Neuronal stem cell (in vitro differentiated cells): ENCODE data around the gene COL4A4.
A peak's percentile ranks its signal among the peaks of the same experiment; 100 is the strongest.

Experiments used
- DNase-seq: peaks from one replicate; pipeline ENCODE4 v3.0.0-alpha.2; 2013; ENCODE audit warnings: low spot score
- H2AFZ ChIP-seq: one replicate; pipeline ENCODE4 v1.6.1; 2013; ENCODE audit warnings: mild to moderate bottlenecking, low read length, inconsistent platforms
- H2AK5ac ChIP-seq: 2 replicates; pipeline ENCODE4 v1.6.1; 2013; ENCODE audit warnings: low read depth, mild to moderate bottlenecking, inconsistent platforms, low read length, moderate library complexity, mixed read lengths
- H2BK120ac ChIP-seq: 2 replicates; pipeline ENCODE4 v1.6.1; 2013; ENCODE audit warnings: low read depth, mild to moderate bottlenecking, inconsistent platforms, low read length, moderate library complexity, mixed read lengths
- H2BK12ac ChIP-seq: one replicate; pipeline ENCODE4 v1.6.1; 2013; ENCODE audit warnings: low read length, inconsistent platforms
- H2BK15ac ChIP-seq: 2 replicates; pipeline ENCODE4 v1.6.1; 2013; ENCODE audit warnings: mild to moderate bottlenecking, low read length, inconsistent platforms, mixed read lengths
- H2BK5ac ChIP-seq: one replicate; pipeline ENCODE4 v1.6.1; 2013; ENCODE audit warnings: inconsistent platforms, mild to moderate bottlenecking, low read length, moderate library complexity
- H3K14ac ChIP-seq: one replicate; pipeline ENCODE4 v1.6.1; 2013; ENCODE audit warnings: low read length, inconsistent platforms
- H3K18ac ChIP-seq: 2 replicates; pipeline ENCODE4 v1.6.1; 2013; ENCODE audit warnings: low read length, inconsistent platforms
- H3K23ac ChIP-seq: 2 replicates; pipeline ENCODE4 v1.6.1; 2013; ENCODE audit warnings: low read depth, mild to moderate bottlenecking, mixed read lengths, low read length, inconsistent platforms; ENCODE audit not compliant: poor library complexity
- H3K27ac ChIP-seq: replicated peaks from 3 replicates; pipeline ENCODE4 v1.5.1; 2013; ENCODE audit warnings: low read length, inconsistent platforms
- H3K27me3 ChIP-seq, 3 experiments: 2 replicates each; pipeline ENCODE4 v1.6.1; 2013; ENCODE audit warnings: low read length in 3 of 3, mild to moderate bottlenecking in 2 of 3, inconsistent platforms in 1 of 3, low read depth in 1 of 3, mixed read lengths in 1 of 3, moderate library complexity in 1 of 3; ENCODE audit not compliant: control insufficient read depth in 3 of 3, insufficient read depth in 3 of 3
- H3K36me3 ChIP-seq, 2 donors: replicated peaks in 1 of 2; 2 replicates each; pipeline ENCODE4 v1.6.1; 2013; ENCODE audit warnings: low read length in 2 of 2; ENCODE audit not compliant: control insufficient read depth in 2 of 2, insufficient read depth in 2 of 2
- H3K4ac ChIP-seq: 2 replicates; pipeline ENCODE4 v1.6.1; 2013; ENCODE audit warnings: inconsistent platforms, mild to moderate bottlenecking, low read length, moderate library complexity
- H3K4me1 ChIP-seq, 2 donors: 1 replicate in 1 of 2; 2 replicates in 1 of 2; pipeline ENCODE4 v1.6.1; 2013; ENCODE audit warnings: low read length in 2 of 2, low read depth in 1 of 2; ENCODE audit not compliant: control insufficient read depth in 2 of 2, insufficient read depth in 1 of 2
- H3K4me2 ChIP-seq: one replicate; pipeline ENCODE4 v1.6.1; 2013; ENCODE audit warnings: mild to moderate bottlenecking, low read length, inconsistent platforms; ENCODE audit not compliant: insufficient read depth, poor library complexity, severe bottlenecking
- H3K4me3 ChIP-seq, 2 donors: 2 replicates each; pipeline ENCODE4 v1.5.1; 2013; ENCODE audit warnings: low read length in 2 of 2, mild to moderate bottlenecking in 2 of 2, inconsistent platforms in 1 of 2, moderate library complexity in 1 of 2
- H3K79me1 ChIP-seq: one replicate; pipeline ENCODE4 v1.6.1; 2013; ENCODE audit warnings: low read depth, mild to moderate bottlenecking, inconsistent platforms, low read length, moderate library complexity
- H3K9ac ChIP-seq: one replicate; pipeline ENCODE4 v1.6.1; 2013; ENCODE audit warnings: mild to moderate bottlenecking, low read depth, low read length, inconsistent platforms; ENCODE audit not compliant: poor library complexity
- H3K9me3 ChIP-seq, 2 donors: replicated peaks in 1 of 2; 2 replicates each; pipeline versions ENCODE3 to v1.6.1; 2013; ENCODE audit warnings: low read length in 2 of 2, mild to moderate bottlenecking in 2 of 2, inconsistent platforms in 1 of 2, low read depth in 1 of 2, mixed read lengths in 1 of 2, moderate library complexity in 1 of 2; ENCODE audit not compliant: control insufficient read depth in 2 of 2, insufficient read depth in 1 of 2
- H4K8ac ChIP-seq: one replicate; pipeline ENCODE4 v1.6.1; 2013; ENCODE audit warnings: low read depth, mild to moderate bottlenecking, inconsistent platforms, low read length, moderate library complexity
- H4K91ac ChIP-seq: one replicate; pipeline ENCODE4 v1.6.1; 2013; ENCODE audit warnings: low read length, low read depth, mild to moderate bottlenecking, inconsistent platforms; ENCODE audit not compliant: poor library complexity
- WGBS, 2 donors: extraction: QIAGEN DNeasy Blood & Tissue Kit; methylation state at CpG; one replicate each; pipeline ENCODE4 v1.1.7; 2013; ENCODE audit warnings: missing lambda C conversion rate in 2 of 2, mixed read lengths in 1 of 2; ENCODE audit not compliant: insufficient read length in 2 of 2, insufficient replicate concordance in 1 of 2; ENCODE audit errors: extremely low coverage in 2 of 2; 5-methylcytosine and 5-hydroxymethylcytosine counted together

The COL4A4 gene

DNA sequence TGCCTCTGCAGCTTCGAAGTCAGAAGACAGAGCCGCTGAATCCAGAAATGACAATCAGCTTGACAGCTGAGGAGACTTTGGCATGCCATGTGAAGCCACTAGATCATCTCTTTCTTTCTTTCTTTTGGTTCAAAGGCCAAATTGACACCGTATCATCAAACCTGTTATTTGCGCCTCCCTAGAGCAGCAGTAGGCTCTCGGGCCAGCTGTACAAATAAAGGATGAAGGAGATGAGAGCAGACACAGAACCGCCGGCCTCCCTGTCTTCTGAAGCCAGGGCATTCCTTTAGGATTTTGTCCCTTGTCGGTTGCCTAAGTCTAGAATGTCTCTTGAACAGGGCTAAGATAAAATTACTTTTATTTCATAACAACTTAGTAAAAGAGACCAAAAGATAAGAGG is 36.8 kb downstream of the COL4A4 start:
- no peak overlapping the region for H2BK5ac ChIP-seq
- H3K23ac ChIP-seq, result no peak overlapping the region
- no CpG with 5 or more reads among the region's 8 CpGs for WGBS, 2 donors

DNA sequence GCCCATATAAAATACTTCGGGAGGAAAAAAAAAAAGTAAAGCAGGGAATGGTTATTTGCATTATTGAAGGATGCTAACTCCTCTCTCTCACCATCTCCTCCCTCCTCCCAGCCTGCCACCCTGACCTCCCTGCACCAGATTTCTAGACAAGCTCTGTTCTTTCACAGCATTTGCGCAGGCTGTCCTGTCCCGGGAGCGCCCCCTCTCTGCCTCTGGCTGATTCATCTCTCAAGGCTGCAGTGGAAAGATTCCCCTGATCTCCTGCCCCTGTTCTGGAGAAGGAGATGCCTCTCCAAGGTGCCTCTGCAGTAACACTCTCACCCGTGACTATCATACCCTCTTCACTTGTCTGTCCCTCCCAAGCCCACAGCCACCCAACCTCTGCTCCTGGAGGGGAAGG is 38.5 kb downstream of the COL4A4 start:
- Histone ChIP-seq H3K4me2 (no peak overlapping the region), H3K14ac (no peak overlapping the region), H2BK12ac (no peak overlapping the region), H3K36me3 (no peaks in the 10 kb centered on the region), H3K18ac (no peak overlapping the region), H2BK120ac (no peak overlapping the region), H4K91ac (no peak overlapping the region), H3K27me3 (peaks cover 0 to 31% (median 0%) of the 10 kb centered on the region in 3 experiments), H3K27ac (no peak overlapping the region), H3K9ac (no peak overlapping the region), H3K9me3 (no peaks in the 10 kb centered on the region), H3K79me1 (no peaks in the 10 kb centered on the region), H3K4me3 (no peak overlapping the region), H3K23ac (no peak overlapping the region), H4K8ac (no peak overlapping the region), H2BK5ac (no peak overlapping the region), H3K4ac (no peak overlapping the region), H2AFZ (no peak overlapping the region), H3K4me1 (no peaks in the 10 kb centered on the region), H2BK15ac (no peak overlapping the region), H2AK5ac (no peak overlapping the region)
- no peak for DNase-seq
- no CpG with 5 or more reads among the region's 5 CpGs for WGBS, 2 donors

More for the DNA sequence above, 36.8 kb downstream of the COL4A4 start:
- Histone ChIP-seq H4K8ac (no peak overlapping the region), H3K4me2 (no peak overlapping the region), H3K9ac (no peak overlapping the region), H4K91ac (no peak overlapping the region), H2AFZ (peak overlapping the region; percentile 34), H3K79me1 (peaks cover 1% of the 10 kb centered on the region), H3K4me1 (no peaks in the 10 kb centered on the region), H3K27me3 (peaks cover 0 to 37% (median 0%) of the 10 kb centered on the region in 3 experiments), H3K18ac (no peak overlapping the region), H2BK15ac (no peak overlapping the region), H2AK5ac (no peak overlapping the region), H2BK120ac (no peak overlapping the region), H2BK12ac (no peak overlapping the region), H3K27ac (no peak overlapping the region), H3K14ac (no peak overlapping the region), H3K4ac (no peak overlapping the region), H3K9me3 (no peaks in the 10 kb centered on the region), H3K4me3 (no peak overlapping the region), H3K36me3 (no peaks in the 10 kb centered on the region)
- no peak for DNase-seq

GRCh38 chr2:227124811-227125210 is 39.2 kb downstream of the COL4A4 start:
- no peak overlapping the region for H3K4me3 ChIP-seq
- H3K27me3 ChIP-seq, result peaks cover 0 to 31% (median 0%) of the 10 kb centered on the region in 3 experiments
- no peak overlapping the region for H3K23ac ChIP-seq
- no CpG with 5 or more reads among the region's 2 CpGs for WGBS, 2 donors
- H3K79me1 ChIP-seq, result no peaks in the 10 kb centered on the region
- H3K4me2 ChIP-seq, result no peak overlapping the region
- no peak overlapping the region for H4K8ac ChIP-seq
- H2BK5ac ChIP-seq, result no peak overlapping the region
- H3K4ac ChIP-seq, result no peak overlapping the region
- no peak overlapping the region for H2BK15ac ChIP-seq
- no peaks in the 10 kb centered on the region for H3K36me3 ChIP-seq
- H2AK5ac ChIP-seq, result no peak overlapping the region
- H3K4me1 ChIP-seq, result no peaks in the 10 kb centered on the region
- no peak overlapping the region for H2AFZ ChIP-seq
- no peak overlapping the region for H2BK12ac ChIP-seq
- DNase-seq, result no peak
- no peak overlapping the region for H3K14ac ChIP-seq
- H3K27ac ChIP-seq, result no peak overlapping the region
- H4K91ac ChIP-seq, result no peak overlapping the region
- no peak overlapping the region for H3K18ac ChIP-seq
- no peaks in the 10 kb centered on the region for H3K9me3 ChIP-seq
- no peak overlapping the region for H3K9ac ChIP-seq
- no peak overlapping the region for H2BK120ac ChIP-seq

DNA sequence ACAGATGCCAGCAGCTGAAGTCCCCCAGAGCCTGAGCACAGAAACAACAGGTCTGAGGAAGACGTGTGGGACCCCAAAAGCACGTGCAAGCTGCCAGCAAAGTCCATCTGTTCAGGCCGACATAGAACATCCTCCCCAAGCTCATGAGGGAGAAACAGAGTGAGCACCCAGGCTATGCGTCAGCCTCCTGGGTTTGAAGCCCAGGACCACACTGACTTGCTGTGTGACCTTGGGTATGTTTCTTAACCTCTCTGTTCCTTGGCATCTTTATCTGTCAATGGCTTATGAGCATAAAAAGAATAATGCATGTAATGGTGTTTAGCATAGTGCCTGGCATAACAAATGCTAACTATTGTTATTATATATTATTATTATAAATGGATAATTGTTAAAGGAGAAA is 40.3 kb downstream of the COL4A4 start:
- no peaks in the 10 kb centered on the region for H3K36me3 ChIP-seq
- no peak overlapping the region for H2AFZ ChIP-seq
- DNase-seq, result no peak
- H3K9ac ChIP-seq, result no peak overlapping the region
- peaks cover 0 to 31% (median 0%) of the 10 kb centered on the region in 3 experiments for H3K27me3 ChIP-seq
- H3K27ac ChIP-seq, result no peak overlapping the region
- H4K8ac ChIP-seq, result no peak overlapping the region
- H3K4me2 ChIP-seq, result no peak overlapping the region
- WGBS, 2 donors, result no CpG with 5 or more reads among the region's 4 CpGs
- no peak overlapping the region for H4K91ac ChIP-seq
- no peak overlapping the region for H2AK5ac ChIP-seq
- H3K23ac ChIP-seq, result no peak overlapping the region
- no peak overlapping the region for H3K4ac ChIP-seq
- no peak overlapping the region for H2BK120ac ChIP-seq
- H3K4me3 ChIP-seq, result no peak overlapping the region
- H2BK12ac ChIP-seq, result no peak overlapping the region
- no peaks in the 10 kb centered on the region for H3K4me1 ChIP-seq
- no peak overlapping the region for H3K18ac ChIP-seq
- H3K79me1 ChIP-seq, result no peaks in the 10 kb centered on the region
- H3K9me3 ChIP-seq, result no peaks in the 10 kb centered on the region
- H3K14ac ChIP-seq, result no peak overlapping the region
- H2BK5ac ChIP-seq, result no peak overlapping the region
- no peak overlapping the region for H2BK15ac ChIP-seq
